A549 (cell line): ENCODE results near the gene NINJ1. TPM values are rescaled to one million over a fixed set of nuclear protein-coding genes. Genes with fewer than 3 reads are reported as not detected.

Source experiments
- ATAC-seq, 2 experiments: fragments of 200-7000 bp in 1 of 2; fragments of >200 bp in 1 of 2; cut with Nextera tagmentation in 1 of 2; cut with Tn5 transposase in 1 of 2; 3 replicates each; pipeline versions ENCODE4 v1.8.0 to v1.9.1; 2018 to 2020; ENCODE audit warnings: mild to moderate bottlenecking in 1 of 2, moderate library complexity in 1 of 2
- CTCF ChIA-PET: fragments of 300-600 bp; sonication (Branson Sonifier 250); formaldehyde crosslinking; extraction: SDS; loops from one replicate; lab custom pipeline; 2021; ENCODE audit warnings: antibody characterized with exemption, inconsistent platforms; lab: Yijun Ruan, JAX
- POLR2A ChIA-PET: fragments of 350-600 bp; formaldehyde crosslinking; extraction: SDS; loops from one replicate; lab custom pipeline; 2021; ENCODE audit warnings: antibody characterized with exemption, inconsistent platforms; lab: Yijun Ruan, JAX
- DNase-seq, 2 experiments: peaks; one replicate each; pipeline versions ENCODE4 v3.0.0 to v3.0.0-alpha.2; 2011 to 2016; ENCODE audit warnings: low read depth in 1 of 2, low spot score in 1 of 2
- FAIRE-seq: peaks from 2 replicates; lab custom pipeline; 2011; peaks lifted over from hg19 to GRCh38; lab: Jason Lieb, UNC
- H3K27ac ChIP-seq, 2 experiments: fragments of >200 bp; sonication (Bioruptor Twin); formaldehyde crosslinking; 3 replicates each; pipeline ENCODE4 v1.5.1; 2016 to 2017
- H3K4me1 ChIP-seq: fragments of >200 bp; sonication (Bioruptor Twin); formaldehyde crosslinking; 3 replicates; pipeline ENCODE4 v1.6.1; 2016
- H3K4me2 ChIP-seq: fragments of >200 bp; sonication (Bioruptor Twin); formaldehyde crosslinking; 3 replicates; pipeline ENCODE4 v1.6.1; 2016
- H3K4me3 ChIP-seq: fragments of >200 bp; sonication (Bioruptor Twin); formaldehyde crosslinking; 3 replicates; pipeline ENCODE4 v1.5.1; 2016
- H3K9me3 ChIP-seq: fragments of >200 bp; sonication (Bioruptor Twin); formaldehyde crosslinking; 3 replicates; pipeline ENCODE4 v1.6.1; 2016
- BCL3 ChIP-seq: fragments of >200 bp; sonication (Bioruptor Twin); formaldehyde crosslinking; IDR thresholded peaks from 3 replicates; pipeline ENCODE4 v1.6.1; 2016
- CEBPB ChIP-seq, 2 experiments: fragments of >200 bp in 1 of 2; sonication (Bioruptor Twin) in 1 of 2; formaldehyde crosslinking in 1 of 2; IDR thresholded peaks; 2 replicates each; pipeline ENCODE4 v1.6.1; 2012 to 2016
- CHD4 ChIP-seq: fragments of 200-600 bp; sonication (generic); IDR thresholded peaks from 2 replicates; pipeline ENCODE4 v1.6.1; 2016; ENCODE audit warnings: antibody characterized with exemption, mild to moderate bottlenecking, borderline replicate concordance
- CTCF ChIP-seq: fragments of >200 bp; sonication (Bioruptor Twin); formaldehyde crosslinking; IDR thresholded peaks from 3 replicates; pipeline ENCODE4 v1.5.1; 2016
- EHF ChIP-seq: fragments of 250-450 bp; sonication (Bioruptor Pico); IDR thresholded peaks from 2 replicates; pipeline ENCODE4 v1.5.0; 2020; ENCODE audit warnings: mild to moderate bottlenecking
- HDAC2 ChIP-seq: fragments of 200-600 bp; sonication (generic); IDR thresholded peaks from 2 replicates; pipeline ENCODE4 v1.6.1; 2016
- HOXA7 ChIP-seq: fragments of 250-450 bp; sonication (Bioruptor Pico); IDR thresholded peaks from 2 replicates; pipeline ENCODE4 v1.5.0; 2020; ENCODE audit warnings: mild to moderate bottlenecking, moderate library complexity
- HOXB13 ChIP-seq: fragments of 250-450 bp; sonication (Bioruptor Pico); IDR thresholded peaks from 2 replicates; pipeline ENCODE4 v1.5.0; 2020; ENCODE audit warnings: low read depth, mild to moderate bottlenecking, moderate library complexity
- JUN ChIP-seq, 2 experiments: fragments of >200 bp; sonication (Bioruptor Twin); formaldehyde crosslinking; IDR thresholded peaks; 2 replicates in 1 of 2; 3 replicates in 1 of 2; pipeline ENCODE4 v1.6.1; 2016 to 2017
- JUNB ChIP-seq: fragments of >200 bp; sonication (Bioruptor Twin); formaldehyde crosslinking; IDR thresholded peaks from 2 replicates; pipeline ENCODE4 v1.6.1; 2016
- MAX ChIP-seq: IDR thresholded peaks from 2 replicates; pipeline ENCODE4 v1.6.1; 2012
- NR3C1 ChIP-seq: fragments of >200 bp; sonication (Bioruptor Twin); formaldehyde crosslinking; IDR thresholded peaks from 3 replicates; pipeline ENCODE4 v1.6.1; 2017
- PBX3 ChIP-seq: IDR thresholded peaks from 2 replicates; pipeline ENCODE4 v1.6.1; 2012
- PHF8 ChIP-seq: fragments of 200-600 bp; sonication (generic); IDR thresholded peaks from 2 replicates; pipeline ENCODE4 v1.6.1; 2016; ENCODE audit warnings: low read depth, mild to moderate bottlenecking, antibody characterized with exemption, moderate library complexity, borderline replicate concordance
- POLR2A ChIP-seq: IDR thresholded peaks from 2 replicates; pipeline ENCODE4 v1.6.1; 2012; ENCODE audit warnings: mild to moderate bottlenecking, low read length
- POLR2AphosphoS2 ChIP-seq: conservative IDR thresholded peaks from 2 replicates; pipeline ENCODE4 v1.6.1; 2012; ENCODE audit warnings: low read length, improper control_type of control experiment, inconsistent platforms
- RAD21 ChIP-seq, 2 experiments: fragments of >200 bp in 1 of 2; sonication (Bioruptor Twin) in 1 of 2; formaldehyde crosslinking in 1 of 2; IDR thresholded peaks in 1 of 2; conservative IDR thresholded peaks in 1 of 2; 2 replicates in 1 of 2; 3 replicates in 1 of 2; pipeline ENCODE4 v1.6.1; 2012 to 2018; ENCODE audit warnings: inconsistent platforms in 1 of 2
- RCOR1 ChIP-seq: fragments of 150-350 bp; IDR thresholded peaks from 2 replicates; pipeline ENCODE4 v1.6.1; 2014; ENCODE audit warnings: antibody characterized with exemption, low read length, low read depth
- RFX5 ChIP-seq: fragments of 450-650 bp; IDR thresholded peaks from 2 replicates; pipeline ENCODE4 v1.7.1; 2014; ENCODE audit warnings: antibody characterized with exemption, mild to moderate bottlenecking, moderate library complexity
- SREBF2 ChIP-seq: fragments of 450-650 bp; IDR thresholded peaks from 2 replicates; pipeline ENCODE4 v1.6.1; 2014; ENCODE audit warnings: mild to moderate bottlenecking, moderate library complexity
- TP53 ChIP-seq: fragments of 250-450 bp; sonication (Bioruptor Pico); IDR thresholded peaks from 2 replicates; pipeline ENCODE4 v1.5.0; 2021; ENCODE audit warnings: mild to moderate bottlenecking, moderate library complexity
- ZFP36 ChIP-seq: fragments of 450-650 bp; IDR thresholded peaks from 2 replicates; pipeline ENCODE4 v1.6.1; 2014; ENCODE audit warnings: borderline replicate concordance; ENCODE audit not compliant: partially characterized antibody
- WGBS: methylation state at CpG from one replicate; pipeline ENCODE4 v1.1.6; 2017; ENCODE audit errors: missing lambda C conversion rate; 5-methylcytosine and 5-hydroxymethylcytosine counted together
- polyA minus RNA-seq: library from RNA; depleted of rRNA, polyadenylated mRNA; stranded (reverse); fragments of >200 nt; gene quantifications from 2 replicates; pipeline ENCODE4 v1.2.3, GENCODE V29; 2011; rRNA and poly(A)+ RNA removed
- polyA plus RNA-seq, 4 experiments: library from polyadenylated mRNA; depleted of rRNA in 3 of 4; stranded (reverse); fragments of >200 nt; fragmentation: RNase III in 1 of 4; extraction: RNeasy Plus Mini Kit Qiagen cat#74134 plus additional on column Dnase treatment in 1 of 4; gene quantifications; 2 replicates in 3 of 4; 3 replicates in 1 of 4; pipeline ENCODE4 v1.2.3, GENCODE V29; 2011 to 2017

The NINJ1 gene
- polyA plus RNA-seq (2011; rRNA removed) = 27.0 and 37.9 TPM in 2 replicates
- polyA plus RNA-seq (2012; cell fraction: cytosol; rRNA removed) = 54.7 and 84.0 TPM in 2 replicates
- polyA plus RNA-seq (2012; cell fraction: nucleus; rRNA removed) = 42.3 and 55.7 TPM in 2 replicates
- polyA plus RNA-seq (2017; fragmentation: RNase III; extraction: RNeasy Plus Mini Kit Qiagen cat#74134 plus additional on column Dnase treatment) = 60.4 to 69.6 TPM (median 62.0 TPM) in 3 replicates
- polyA minus RNA-seq = 16.0 and 23.0 TPM in 2 replicates

- Histone ChIP-seq H3K4me2 (peak within 1 kb of the TSS; percentile 99), H3K4me1 (peaks cover 46% of the 10 kb centered on the region), H3K27ac (peak within 1 kb of the TSS; percentile 91 to 96)
- ATAC-seq = peak; percentile 74 to 85
- POLR2A ChIA-PET = interaction anchor here (0.6 to 1.9 kb wide), 14 partner anchors 10 to 432 kb away, joined by 3 to 35 read pairs (median 3); no protein-coding TSS in a partner anchor
- peak; percentile 73 for TF ChIP-seq POLR2A
- no peak for TF ChIP-seq CHD4
- TF ChIP-seq SREBF2 = no peak
- no peak for TF ChIP-seq HOXA7 (CRISPR knock-in tag)
- TF ChIP-seq RFX5 = peak; percentile 77
- peak; percentile 33; the same call in 1 of the 3 replicates for TF ChIP-seq BCL3
- TF ChIP-seq PHF8 = peak; percentile 60; the same call in 1 of the 2 replicates
- TF ChIP-seq JUN (IDR thresholded peaks at IDR 0.05) = peak; percentile 27 to 54; a peak in 4 of 5 replicates
- TF ChIP-seq, all 56 proteins: peak for 5
- CTCF ChIA-PET = interaction anchor here (1.1 to 5.4 kb wide), 7 partner anchors 12 to 169 kb away, joined by 3 to 42 read pairs (median 3); no protein-coding TSS in a partner anchor
- WGBS = 0% methylated on average over 3 of the region's 78 CpGs
- Histone ChIP-seq H3K4me3 (peak within 1 kb of the TSS; percentile 89), H3K9me3 (no peaks in the 10 kb centered on the region)
- DNase-seq (peak; percentile 56 to 90), FAIRE-seq (no peak)
Measured at GRCh38 chr9:93134015-93134739, at the start of gene NINJ1. NINJ1 (minus strand) TSS chr9:93134251; CDS start chr9:93134217, 34 bp downstream.

GRCh38 chr9:93183131-93183662 is 49.1 kb upstream of the NINJ1 start:
- TF ChIP-seq NR3C1 (no peak), ZFP36 (peak; percentile 64)
- TF ChIP-seq, all 56 proteins: peak for 1
- peak overlapping the region; percentile 82 for H3K4me3 ChIP-seq
- DNase-seq = no peak
- peak overlapping the region in 1 of 2 experiments; percentile 97; a peak in 2 of 6 replicates for H3K27ac ChIP-seq
- H3K4me1 ChIP-seq = 0 out of 3 replicates have a peak, but pooled peaks cover 3% of the 10 kb centered on the region
- H3K9me3 ChIP-seq = no peaks in the 10 kb centered on the region
- WGBS = 69% methylated on average over 5 of the region's 5 CpGs
- peak overlapping the region; percentile 98 for H3K4me2 ChIP-seq
- FAIRE-seq = no peak
- ATAC-seq = no peak
- POLR2A ChIA-PET = no interaction called here
- CTCF ChIA-PET = interaction anchor here (0.8 to 1.7 kb wide), 4 partner anchors 11 to 121 kb away, joined by 3 to 5 read pairs (median 3); no protein-coding TSS in a partner anchor

GRCh38 chr9:93182572-93182971 is 48.5 kb upstream of the NINJ1 start:
- Histone ChIP-seq H3K9me3 (no peaks in the 10 kb centered on the region), H3K27ac (no peak overlapping the region), H3K4me1 (0 out of 3 replicates have a peak, but pooled peaks cover 3% of the 10 kb centered on the region), H3K4me3 (no peak overlapping the region), H3K4me2 (no peak overlapping the region)
- CTCF ChIA-PET = interaction anchor here (0.8 to 1.7 kb wide), 3 partner anchors 21 to 122 kb away, joined by 3 to 5 read pairs (median 3); no protein-coding TSS in a partner anchor
- FAIRE-seq (no peak), DNase-seq (no peak), ATAC-seq (no peak)
- 73% methylated on average over 6 of the region's 6 CpGs for WGBS
- POLR2A ChIA-PET = no interaction called here
- no peak for TF ChIP-seq HOXB13 (CRISPR knock-in tag)
- no peak for TF ChIP-seq ZFP36
- no peak for TF ChIP-seq HDAC2

GRCh38 chr9:93181672-93182435 is 47.8 kb upstream of the NINJ1 start:
- no peak overlapping the region for H3K4me2 ChIP-seq
- H3K9me3 ChIP-seq = no peaks in the 10 kb centered on the region
- POLR2A ChIA-PET = no interaction called here
- no peak overlapping the region for H3K27ac ChIP-seq
- DNase-seq (no peak), FAIRE-seq (no peak), ATAC-seq (no peak)
- H3K4me3 ChIP-seq = no peak overlapping the region
- CTCF ChIA-PET = interaction anchor here (0.8 to 2.4 kb wide), 5 partner anchors 23 to 123 kb away, joined by 3 to 8 read pairs (median 4); no protein-coding TSS in a partner anchor
- WGBS = 77% methylated on average over 3 of the region's 5 CpGs
- H3K4me1 ChIP-seq = 0 out of 3 replicates have a peak, but pooled peaks cover 3% of the 10 kb centered on the region
- no peak for TF ChIP-seq HDAC2
- TF ChIP-seq CEBPB (IDR thresholded peaks at IDR 0.05) = no peak
- no peak for TF ChIP-seq MAX
- TF ChIP-seq CTCF = no peak
- TF ChIP-seq RAD21 (conservative IDR thresholded peaks at IDR 0.05 in 1 of 2, IDR thresholded peaks at IDR 0.05 in 1 of 2) = no peak
- TF ChIP-seq POLR2AphosphoS2 = no peak
- no peak for TF ChIP-seq JUNB
- TF ChIP-seq TP53 = no peak
- no peak for TF ChIP-seq RCOR1
- no peak for TF ChIP-seq EHF (CRISPR knock-in tag)
- no peak for TF ChIP-seq PBX3
- TF ChIP-seq CHD4 = no peak
